Liver (tissue), 3 donors: Measurements from ENCODE around the gene HES4.

Source experiments
- ATF3 ChIP-seq: IDR thresholded peaks from 2 replicates; pipeline ENCODE4 v1.6.1; 2016; ENCODE audit warnings: antibody characterized with exemption
- CTCF ChIP-seq: fragments of 150-350 bp; IDR thresholded peaks from 2 replicates; pipeline ENCODE4 v1.5.1; 2017; ENCODE audit warnings: improper control_type of control experiment, low read depth, low read length; ENCODE audit not compliant: missing input control
- EGR1 ChIP-seq, 2 donors: IDR thresholded peaks; 2 replicates each; pipeline ENCODE4 v1.6.1; 2016 to 2018; ENCODE audit warnings: antibody characterized with exemption in 2 of 2, low read depth in 2 of 2
- GABPA ChIP-seq, 2 donors: IDR thresholded peaks in 1 of 2; conservative IDR thresholded peaks in 1 of 2; 2 replicates each; pipeline ENCODE4 v1.6.1; 2016; ENCODE audit warnings: antibody characterized with exemption in 2 of 2, mild to moderate bottlenecking in 1 of 2, moderate library complexity in 1 of 2
- HNF4G ChIP-seq: IDR thresholded peaks from 2 replicates; pipeline ENCODE4 v1.6.1; 2016; ENCODE audit warnings: antibody characterized with exemption
- MAX ChIP-seq: IDR thresholded peaks from 2 replicates; pipeline ENCODE4 v1.6.1; 2016; ENCODE audit warnings: antibody characterized with exemption
- RAD21 ChIP-seq, 2 donors: IDR thresholded peaks; 2 replicates each; pipeline ENCODE4 v1.6.1; 2016; ENCODE audit warnings: antibody characterized with exemption in 2 of 2, mild to moderate bottlenecking in 2 of 2
- REST ChIP-seq: IDR thresholded peaks from 2 replicates; pipeline ENCODE4 v1.6.1; 2016; ENCODE audit warnings: antibody characterized with exemption, mild to moderate bottlenecking
- RXRA ChIP-seq, 2 donors: IDR thresholded peaks; 2 replicates each; pipeline ENCODE4 v1.6.1; 2017 to 2018; ENCODE audit warnings: antibody characterized with exemption in 2 of 2, mild to moderate bottlenecking in 1 of 2
- SP1 ChIP-seq: IDR thresholded peaks from 2 replicates; pipeline ENCODE4 v1.6.1; 2018; ENCODE audit warnings: antibody characterized with exemption, mild to moderate bottlenecking
- TAF1 ChIP-seq: conservative IDR thresholded peaks from 2 replicates; pipeline ENCODE4 v1.6.1; 2016; ENCODE audit warnings: antibody characterized with exemption, mild to moderate bottlenecking
- YY1 ChIP-seq: IDR thresholded peaks from 2 replicates; pipeline ENCODE4 v1.6.1; 2016; ENCODE audit warnings: antibody characterized with exemption, mild to moderate bottlenecking
- donor health status: healthy.
- donor health status: healthy.

- no peak for TF ChIP-seq CTCF
- no peak for TF ChIP-seq ATF3
- no peak for TF ChIP-seq RAD21 (IDR thresholded peaks at IDR 0.05)
- no peak for TF ChIP-seq SP1
- no peak for TF ChIP-seq REST
- no peak for TF ChIP-seq YY1
- no peak for TF ChIP-seq TAF1
- no peak for TF ChIP-seq EGR1 (IDR thresholded peaks at IDR 0.05; ENCODE audit: low read depth in 2 of 2)
- no peak for TF ChIP-seq GABPA (IDR thresholded peaks at IDR 0.05 in 1 of 2, conservative IDR thresholded peaks at IDR 0.05 in 1 of 2)
- no peak for TF ChIP-seq RXRA (IDR thresholded peaks at IDR 0.05)
- no peak for TF ChIP-seq HNF4G
- TF ChIP-seq MAX: no peak
These were observed 20.1 kb upstream of the HES4 start, which contains the start of gene AGRN for GRCh38 chr1:1020000-1020404.
